Measurements from ENCODE around the gene TMEM258.

Gene TMEM258

GRCh38 chr11:61777234-61778090 lies 14.9 kb downstream of the TMEM258 start:
- in situ Hi-C loops (cut with MboI; ENCODE audit: low sequenced_read_pairs) = no loop called here

- in situ Hi-C loops (cut with MboI; ENCODE audit: low sequenced_read_pairs) = no loop called here
These were observed 15.8 kb downstream of the TMEM258 start for GRCh38 chr11:61776561-61777075.

- in situ Hi-C loops (cut with MboI; ENCODE audit: low sequenced_read_pairs) = no loop called here
These were observed 16.5 kb downstream of the TMEM258 start for GRCh38 chr11:61775606-61776554.

- in situ Hi-C loops (cut with MboI; ENCODE audit: low sequenced_read_pairs) = no loop called here
These were observed 17.3 kb downstream of the TMEM258 start for GRCh38 chr11:61775106-61775505.

GRCh38 chr11:61774411-61774810 lies 18.0 kb downstream of the TMEM258 start:
- in situ Hi-C loops (cut with MboI; ENCODE audit: low sequenced_read_pairs) = no loop called here

- in situ Hi-C loops (cut with MboI; ENCODE audit: low sequenced_read_pairs) = no loop called here
These were observed 18.6 kb downstream of the TMEM258 start for GRCh38 chr11:61773809-61774208.

- in situ Hi-C loops (cut with MboI; ENCODE audit: low sequenced_read_pairs) = no loop called here
These were observed 19.0 kb downstream of the TMEM258 start for GRCh38 chr11:61773356-61773755.

- in situ Hi-C loops (cut with MboI; ENCODE audit: low sequenced_read_pairs) = no loop called here
These were observed 20.4 kb downstream of the TMEM258 start for GRCh38 chr11:61771985-61772455.

GRCh38 chr11:61771195-61771894 lies 21.1 kb downstream of the TMEM258 start:
- in situ Hi-C loops (cut with MboI; ENCODE audit: low sequenced_read_pairs) = no loop called here

- in situ Hi-C loops (cut with MboI; ENCODE audit: low sequenced_read_pairs) = no loop called here
These were observed 22.3 kb downstream of the TMEM258 start for GRCh38 chr11:61769946-61770683.

GRCh38 chr11:61769169-61769920 lies 23.1 kb downstream of the TMEM258 start:
- in situ Hi-C loops (cut with MboI; ENCODE audit: low sequenced_read_pairs) = no loop called here

- in situ Hi-C loops (cut with MboI; ENCODE audit: low sequenced_read_pairs) = no loop called here
These were observed 23.9 kb downstream of the TMEM258 start for GRCh38 chr11:61768376-61769076.

GRCh38 chr11:61766353-61766841 lies 26.0 kb downstream of the TMEM258 start:
- in situ Hi-C loops (cut with MboI; ENCODE audit: low sequenced_read_pairs) = no loop called here

- in situ Hi-C loops (cut with MboI; ENCODE audit: low sequenced_read_pairs) = no loop called here
These were observed 26.7 kb downstream of the TMEM258 start for GRCh38 chr11:61765550-61766253.

GRCh38 chr11:61764606-61765260 lies 27.7 kb downstream of the TMEM258 start:
- in situ Hi-C loops (cut with MboI; ENCODE audit: low sequenced_read_pairs) = no loop called here

- in situ Hi-C loops (cut with MboI; ENCODE audit: low sequenced_read_pairs) = no loop called here
These were observed 28.3 kb downstream of the TMEM258 start for GRCh38 chr11:61763930-61764605.

GRCh38 chr11:61762798-61763197 lies 29.6 kb downstream of the TMEM258 start:
- in situ Hi-C loops (cut with MboI; ENCODE audit: low sequenced_read_pairs) = no loop called here

Data from HL-60/S4 treated with phorbol 12-myristate 13-acetate at 8.2 ng/mL for 4 days and 3 days (cell line).